Measurements from ENCODE around the gene C7orf57.

Gene C7orf57

DNA sequence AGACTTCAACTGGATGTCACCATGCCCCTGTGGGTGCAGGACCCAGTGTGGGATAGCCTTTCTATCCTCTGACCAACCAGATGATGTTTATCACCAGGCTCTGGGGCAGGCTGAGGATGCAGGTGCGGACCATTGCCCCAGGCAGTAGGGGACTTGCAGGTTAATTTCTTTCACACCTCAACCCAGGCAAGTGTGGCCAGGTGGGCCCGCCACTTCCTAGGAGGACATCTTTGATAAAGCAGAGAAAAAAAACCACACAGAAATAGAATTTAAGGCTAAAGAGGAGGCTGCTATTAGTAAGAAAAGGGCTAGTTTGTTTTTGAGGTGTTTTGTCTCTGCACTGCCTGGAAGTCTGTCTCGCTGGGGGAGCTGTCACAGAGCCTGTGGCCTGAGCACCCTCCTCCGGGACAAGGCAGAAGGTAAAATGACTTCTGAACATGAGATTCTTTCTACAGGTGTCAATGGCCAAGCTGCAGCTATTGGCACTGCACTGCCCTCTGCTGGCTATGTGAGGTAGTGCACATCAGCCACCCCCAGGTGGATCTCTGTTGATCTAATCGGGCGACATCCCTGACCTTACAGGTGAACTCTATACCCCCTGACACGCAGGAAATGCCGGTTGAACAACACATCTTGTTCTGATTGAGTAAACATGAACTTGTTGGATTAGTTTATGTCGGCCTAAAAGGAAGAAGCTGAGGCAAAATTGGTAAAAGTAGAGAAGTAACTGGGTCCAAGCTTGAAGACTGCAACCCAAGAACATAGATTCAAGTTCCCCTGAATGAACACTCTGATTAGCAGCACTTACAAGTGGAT is 74.7 kb downstream of the C7orf57 start:
- peak; percentile 67 for DNase-seq (ENCODE audit: low read depth)

DNA sequence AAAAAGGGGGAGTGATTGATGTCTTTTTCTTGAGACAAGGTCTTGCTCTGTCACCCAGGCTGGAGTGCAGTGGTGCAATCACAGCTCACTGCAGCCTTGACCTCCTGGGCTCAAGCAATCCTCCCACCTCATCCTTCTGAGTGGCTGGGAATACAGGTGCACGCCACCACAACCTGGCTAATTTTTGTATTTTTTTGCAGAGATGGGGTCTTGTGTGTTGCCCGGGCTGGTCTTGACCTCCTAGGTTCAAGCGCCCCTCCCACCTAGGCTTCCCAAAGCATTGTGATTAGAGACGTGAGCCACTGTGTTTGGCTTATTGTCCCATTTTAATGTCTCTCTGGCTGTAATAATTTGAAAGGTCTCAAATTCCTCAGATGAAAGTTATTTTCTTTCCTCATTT is 75.5 kb downstream of the C7orf57 start:
- no peak for DNase-seq (ENCODE audit: low read depth)

All from ELR (cell line).